CD14-positive monocyte (primary cell): ENCODE measurements around the gene ST6GALNAC2. TPM values are rescaled to one million over a fixed set of nuclear protein-coding genes. Genes with fewer than 3 reads are reported as not detected.

ENCODE experiments used
- DNase-seq, 3 donors: peaks; one replicate each; pipeline ENCODE4 v3.0.0-alpha.2; 2011 to 2022
- H2AFZ ChIP-seq: 2 replicates; pipeline ENCODE4 v1.6.0; 2012; ENCODE audit warnings: mild to moderate bottlenecking, low read depth, low read length, inconsistent platforms; ENCODE audit not compliant: insufficient read depth, poor library complexity, severe bottlenecking
- H3K27ac ChIP-seq, 2 donors: 1 replicate in 1 of 2; 2 replicates in 1 of 2; pipeline ENCODE4 v1.5.1; 2012 to 2013; ENCODE audit warnings: low read length in 2 of 2, control low read depth in 1 of 2, inconsistent platforms in 1 of 2, low read depth in 1 of 2, mild to moderate bottlenecking in 1 of 2
- H3K27me3 ChIP-seq, 2 donors: one replicate each; pipeline versions ENCODE4 v1.6.0 to v1.6.1; 2011 to 2013; ENCODE audit warnings: low read length in 2 of 2; ENCODE audit not compliant: control insufficient read depth in 2 of 2, insufficient read depth in 2 of 2
- H3K36me3 ChIP-seq, 2 donors: replicated peaks in 1 of 2; 1 replicate in 1 of 2; 2 replicates in 1 of 2; pipeline versions ENCODE4 v1.5.1 to v1.6.1; 2012 to 2013; ENCODE audit warnings: low read length in 2 of 2, control low read depth in 1 of 2, inconsistent platforms in 1 of 2, mild to moderate bottlenecking in 1 of 2; ENCODE audit not compliant: insufficient read depth in 2 of 2, control insufficient read depth in 1 of 2
- H3K4me1 ChIP-seq, 2 donors: 1 replicate in 1 of 2; 2 replicates in 1 of 2; pipeline versions ENCODE4 v1.5.1 to v1.6.1; 2012 to 2013; ENCODE audit warnings: low read length in 2 of 2, control low read depth in 1 of 2, inconsistent platforms in 1 of 2, mild to moderate bottlenecking in 1 of 2, moderate library complexity in 1 of 2; ENCODE audit not compliant: insufficient read depth in 2 of 2, control insufficient read depth in 1 of 2
- H3K4me2 ChIP-seq: replicated peaks from 2 replicates; pipeline ENCODE3; 2012; ENCODE audit warnings: low read length, moderate library complexity, mild to moderate bottlenecking; ENCODE audit not compliant: poor library complexity, severe bottlenecking; ENCODE audit errors: extremely low read depth
- H3K4me3 ChIP-seq, 3 experiments: fragments of 200-600 bp in 1 of 3; sonication (generic) in 1 of 3; replicated peaks in 1 of 3; 1 replicate in 2 of 3; 2 replicates in 1 of 3; pipeline ENCODE4 v1.5.1; 2011 to 2013; ENCODE audit warnings: low read length in 3 of 3, mild to moderate bottlenecking in 3 of 3, control low read depth in 2 of 3, low read depth in 2 of 3, inconsistent platforms in 1 of 3, moderate library complexity in 1 of 3
- H3K79me2 ChIP-seq: 2 replicates; pipeline ENCODE4 v1.6.0; 2012; ENCODE audit warnings: mild to moderate bottlenecking, control low read depth, inconsistent platforms, low read length, moderate library complexity; ENCODE audit not compliant: insufficient read depth
- H3K9ac ChIP-seq: 2 replicates; pipeline ENCODE4 v1.6.0; 2017; ENCODE audit warnings: low read length, mild to moderate bottlenecking; ENCODE audit not compliant: insufficient read depth, poor library complexity, severe bottlenecking
- H3K9me3 ChIP-seq, 2 donors: replicated peaks in 1 of 2; 1 replicate in 1 of 2; 2 replicates in 1 of 2; pipeline versions ENCODE4 v1.5.1 to v1.6.1; 2012 to 2013; ENCODE audit warnings: low read length in 2 of 2, control low read depth in 1 of 2; ENCODE audit not compliant: control insufficient read depth in 1 of 2, insufficient read depth in 1 of 2
- H4K20me1 ChIP-seq: 2 replicates; pipeline ENCODE4 v1.6.0; 2012; ENCODE audit warnings: mild to moderate bottlenecking, low read length, control low read depth, moderate library complexity; ENCODE audit not compliant: insufficient read depth
- H3K27ac Mint-ChIP-seq, 7 donors: one replicate each; pipeline ENCODE4 v1.8.0; 2020; ENCODE audit warnings: mild to moderate bottlenecking in 7 of 7, mixed read lengths in 7 of 7, moderate library complexity in 6 of 7, inconsistent platforms in 2 of 7
- H3K27me3 Mint-ChIP-seq, 3 donors: one replicate each; pipeline ENCODE4 v1.8.0; 2021 to 2022; ENCODE audit warnings: low read depth in 3 of 3, mild to moderate bottlenecking in 3 of 3, mixed read lengths in 3 of 3, moderate library complexity in 3 of 3, inconsistent platforms in 1 of 3
- H3K36me3 Mint-ChIP-seq, 2 donors: one replicate each; pipeline ENCODE4 v1.8.0; 2020; ENCODE audit warnings: mixed read lengths in 2 of 2, inconsistent platforms in 1 of 2, mild to moderate bottlenecking in 1 of 2
- H3K4me1 Mint-ChIP-seq: one replicate; pipeline ENCODE4 v1.8.0; 2020; ENCODE audit warnings: mild to moderate bottlenecking, mixed read lengths
- H3K4me3 Mint-ChIP-seq, 2 donors: one replicate each; pipeline ENCODE4 v1.8.0; 2020; ENCODE audit warnings: mild to moderate bottlenecking in 2 of 2, mixed read lengths in 2 of 2, moderate library complexity in 1 of 2
- H3K9me3 Mint-ChIP-seq, 7 donors: one replicate each; pipeline ENCODE4 v1.8.0; 2020 to 2022; ENCODE audit warnings: mixed read lengths in 7 of 7, mild to moderate bottlenecking in 6 of 7, moderate library complexity in 6 of 7, inconsistent platforms in 2 of 7
- WGBS: methylation state at CpG from one replicate; pipeline ENCODE4 v1.1.5; 2013; ENCODE audit warnings: missing lambda C conversion rate; ENCODE audit not compliant: insufficient coverage; 5-methylcytosine and 5-hydroxymethylcytosine counted together
- intact Hi-C, 2 donors: fragments of 100-400 bp; cut with micrococcal nuclease; formaldehyde crosslinking; loops; one replicate each; pipeline versions ENCODE4 v1.15.0 to v1.15.1; 2023
- polyA plus RNA-seq, 3 donors: library from polyadenylated mRNA; depleted of rRNA in 1 of 3; unstranded in 2 of 3; stranded (reverse) in 1 of 3; fragments of 300-500 nt in 2 of 3; fragments of >200 nt in 1 of 3; fragmentation: Illumina TruSeq in 2 of 3; gene quantifications; 1 replicate in 2 of 3; 2 replicates in 1 of 3; pipeline ENCODE4 v1.2.3, GENCODE V29; 2012 to 2021
- TF ChIP-seq, protein P1 (sequence below): fragments of 200-600 bp; IDR thresholded peaks from one replicate; pipeline ENCODE4 v1.8.0; 2022; ENCODE audit warnings: antibody characterized with exemption, mild to moderate bottlenecking

The ST6GALNAC2 gene
- polyA plus RNA-seq, 3 donors = 8.3 to 11.8 (median 11.8) TPM

DNA sequence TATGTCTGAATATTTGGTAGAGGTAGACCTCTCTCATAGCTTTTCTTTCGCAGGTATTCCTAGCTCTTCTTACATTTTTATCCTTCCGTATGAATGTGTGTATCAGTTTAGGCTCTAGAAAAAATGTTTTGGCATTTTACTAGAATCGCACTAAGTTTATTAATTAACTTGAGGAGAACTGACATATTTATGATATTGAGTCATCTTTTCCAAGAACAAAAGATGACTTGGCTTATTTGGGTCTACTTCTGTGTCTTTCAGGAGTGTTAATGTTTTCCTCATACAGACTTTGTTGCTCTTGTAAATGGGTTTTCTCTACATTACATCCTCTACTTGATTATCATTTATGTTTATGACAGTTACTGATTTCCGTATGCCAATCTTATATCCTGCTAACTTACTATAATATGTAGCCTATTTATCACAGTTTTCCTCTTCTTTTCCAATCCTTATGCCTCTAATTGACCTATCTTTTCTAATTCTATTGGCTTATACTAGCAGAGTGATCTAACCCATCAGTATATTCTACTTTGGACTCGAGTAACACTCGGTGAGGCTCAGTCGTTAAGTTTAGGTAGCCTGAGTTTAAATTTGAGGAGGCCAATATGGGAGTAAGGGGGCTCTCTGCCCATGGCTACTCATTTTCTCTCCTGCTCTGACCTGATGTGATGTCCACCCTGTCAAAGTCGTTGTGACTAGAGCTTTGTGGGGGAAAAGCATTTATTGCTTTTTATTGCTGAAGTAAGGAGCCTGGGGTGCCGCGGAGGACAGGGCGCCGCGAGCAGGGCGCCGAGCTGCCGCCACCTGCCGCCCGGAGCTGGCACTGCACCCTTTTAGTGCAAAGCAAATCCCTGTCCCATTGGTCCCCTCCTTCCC, 37.8 kb upstream of the ST6GALNAC2 start:
- Mint-ChIP-seq H3K27ac (peak overlapping the region in 1 of 7 donors; percentile 48), H3K4me1 (peaks cover 8% of the 10 kb centered on the region), H3K4me3 (no peak overlapping the region), H3K9me3 (no peaks in the 10 kb centered on the region), H3K36me3 (no peaks in the 10 kb centered on the region), H3K27me3 (peaks cover 1 to 9% (median 7%) of the 10 kb centered on the region in 3 donors)
- no peak overlapping the region for H3K9ac ChIP-seq
- H3K27me3 ChIP-seq = no peaks in the 10 kb centered on the region
- 7% methylated on average over 12 of the region's 18 CpGs for WGBS
- TF ChIP-seq, protein P1, sequence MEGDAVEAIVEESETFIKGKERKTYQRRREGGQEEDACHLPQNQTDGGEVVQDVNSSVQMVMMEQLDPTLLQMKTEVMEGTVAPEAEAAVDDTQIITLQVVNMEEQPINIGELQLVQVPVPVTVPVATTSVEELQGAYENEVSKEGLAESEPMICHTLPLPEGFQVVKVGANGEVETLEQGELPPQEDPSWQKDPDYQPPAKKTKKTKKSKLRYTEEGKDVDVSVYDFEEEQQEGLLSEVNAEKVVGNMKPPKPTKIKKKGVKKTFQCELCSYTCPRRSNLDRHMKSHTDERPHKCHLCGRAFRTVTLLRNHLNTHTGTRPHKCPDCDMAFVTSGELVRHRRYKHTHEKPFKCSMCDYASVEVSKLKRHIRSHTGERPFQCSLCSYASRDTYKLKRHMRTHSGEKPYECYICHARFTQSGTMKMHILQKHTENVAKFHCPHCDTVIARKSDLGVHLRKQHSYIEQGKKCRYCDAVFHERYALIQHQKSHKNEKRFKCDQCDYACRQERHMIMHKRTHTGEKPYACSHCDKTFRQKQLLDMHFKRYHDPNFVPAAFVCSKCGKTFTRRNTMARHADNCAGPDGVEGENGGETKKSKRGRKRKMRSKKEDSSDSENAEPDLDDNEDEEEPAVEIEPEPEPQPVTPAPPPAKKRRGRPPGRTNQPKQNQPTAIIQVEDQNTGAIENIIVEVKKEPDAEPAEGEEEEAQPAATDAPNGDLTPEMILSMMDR = peak; percentile 96
- H3K4me3 ChIP-seq = no peak overlapping the region
- H3K4me1 ChIP-seq = no peaks in the 10 kb centered on the region
- no peak overlapping the region for H2AFZ ChIP-seq
- no peak overlapping the region for H3K27ac ChIP-seq
- H3K4me2 ChIP-seq = no peak overlapping the region
- H3K79me2 ChIP-seq = no peaks in the 10 kb centered on the region
- no peaks in the 10 kb centered on the region for H4K20me1 ChIP-seq
- H3K36me3 ChIP-seq = no peaks in the 10 kb centered on the region
- intact Hi-C loops = loop anchor here (1.0 to 5.0 kb wide), 4 partner anchors 36 to 100 kb away; partner anchors contain the start of gene ST6GALNAC2 (in 2 of the 2)
- DNase-seq = peak; percentile 64 to 75 (median 67)
- H3K9me3 ChIP-seq = no peaks in the 10 kb centered on the region

DNA sequence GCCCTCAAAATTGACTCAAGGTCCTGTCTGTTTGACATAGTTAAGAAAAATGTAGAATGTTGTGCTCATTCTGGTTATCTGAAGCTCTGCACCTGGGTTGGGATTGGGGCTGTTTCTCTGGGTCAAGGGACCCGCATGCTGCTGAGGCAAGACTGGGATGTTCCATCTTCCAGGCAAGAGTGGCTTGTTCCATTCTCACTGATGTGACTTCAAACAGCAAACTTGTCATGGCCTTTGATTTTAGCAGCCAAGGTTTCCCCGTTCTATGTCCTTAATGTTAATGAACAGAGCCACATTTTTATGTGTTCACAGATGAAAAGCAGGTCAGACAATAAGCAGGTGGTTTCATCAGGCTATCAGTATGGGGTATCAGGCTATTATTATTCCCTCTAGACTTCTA, 32.2 kb upstream of the ST6GALNAC2 start:
- Mint-ChIP-seq H3K9me3 (peaks cover 2 to 9% (median 6%) of the 10 kb centered on the region in 7 donors), H3K4me1 (no peaks in the 10 kb centered on the region), H3K4me3 (no peak overlapping the region), H3K27ac (no peak overlapping the region), H3K36me3 (peaks cover 0 to 4% of the 10 kb centered on the region in 2 donors), H3K27me3 (peaks cover 0 to 12% (median 2%) of the 10 kb centered on the region in 3 donors)
- Histone ChIP-seq H3K27me3 (no peaks in the 10 kb centered on the region), H3K36me3 (no peaks in the 10 kb centered on the region), H3K4me3 (no peak overlapping the region), H3K79me2 (no peaks in the 10 kb centered on the region), H3K27ac (no peak overlapping the region), H3K9ac (no peak overlapping the region), H3K4me1 (no peaks in the 10 kb centered on the region), H2AFZ (no peak overlapping the region), H3K4me2 (no peak overlapping the region), H3K9me3 (peaks cover 0 to 6% of the 10 kb centered on the region in 2 donors), H4K20me1 (no peaks in the 10 kb centered on the region)
- DNase-seq = no peak
- intact Hi-C loops = loop anchor here in 1 of 2 donors (10.0 kb wide), 1 partner anchor 153 kb away; the partner anchor contains the start of gene AANAT
- WGBS = 92% methylated on average over 1 of the region's 2 CpGs
- TF ChIP-seq, protein P1 = no peak
